Embryonic facial prominence (tissue), 1 donor: ENCODE data around the gene SLC37A1.

ENCODE experiments used
- DNase-seq: peaks from one replicate; pipeline ENCODE4 v3.0.0-alpha.2; 2016; ENCODE audit errors: extremely low spot score

The SLC37A1 gene

DNA sequence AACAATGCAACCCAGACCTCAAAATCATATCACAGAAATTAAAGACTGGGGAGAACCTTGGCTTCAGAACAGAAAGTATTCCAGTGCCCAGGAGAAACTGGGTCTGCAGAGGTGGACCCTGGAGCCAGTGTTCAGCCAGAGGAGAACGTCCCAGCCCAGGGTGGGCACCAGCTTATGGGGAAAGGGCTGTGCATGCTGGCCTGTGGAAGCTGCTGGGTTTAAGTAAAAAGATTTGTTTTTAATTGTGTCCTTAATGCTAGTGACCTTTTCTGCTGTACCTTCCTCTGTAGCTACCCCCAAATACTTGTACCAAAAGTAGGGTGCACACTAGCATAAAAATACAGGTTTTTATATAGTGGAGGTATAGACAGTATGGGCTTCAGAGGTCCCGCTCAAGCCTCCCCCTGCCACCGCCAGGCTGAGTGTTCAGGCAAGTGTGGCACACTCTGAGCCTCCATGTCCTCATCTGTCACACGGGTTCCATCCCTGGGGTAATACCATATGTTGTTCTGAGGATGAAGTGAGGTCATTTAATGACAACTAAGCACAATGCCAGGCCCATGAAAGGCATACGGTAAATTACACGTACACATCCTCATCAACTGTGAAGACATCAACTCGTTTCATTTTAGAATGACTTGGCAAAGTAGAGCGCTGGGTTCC lies 47.0 kb downstream of the SLC37A1 start:
- no peak for DNase-seq

DNA sequence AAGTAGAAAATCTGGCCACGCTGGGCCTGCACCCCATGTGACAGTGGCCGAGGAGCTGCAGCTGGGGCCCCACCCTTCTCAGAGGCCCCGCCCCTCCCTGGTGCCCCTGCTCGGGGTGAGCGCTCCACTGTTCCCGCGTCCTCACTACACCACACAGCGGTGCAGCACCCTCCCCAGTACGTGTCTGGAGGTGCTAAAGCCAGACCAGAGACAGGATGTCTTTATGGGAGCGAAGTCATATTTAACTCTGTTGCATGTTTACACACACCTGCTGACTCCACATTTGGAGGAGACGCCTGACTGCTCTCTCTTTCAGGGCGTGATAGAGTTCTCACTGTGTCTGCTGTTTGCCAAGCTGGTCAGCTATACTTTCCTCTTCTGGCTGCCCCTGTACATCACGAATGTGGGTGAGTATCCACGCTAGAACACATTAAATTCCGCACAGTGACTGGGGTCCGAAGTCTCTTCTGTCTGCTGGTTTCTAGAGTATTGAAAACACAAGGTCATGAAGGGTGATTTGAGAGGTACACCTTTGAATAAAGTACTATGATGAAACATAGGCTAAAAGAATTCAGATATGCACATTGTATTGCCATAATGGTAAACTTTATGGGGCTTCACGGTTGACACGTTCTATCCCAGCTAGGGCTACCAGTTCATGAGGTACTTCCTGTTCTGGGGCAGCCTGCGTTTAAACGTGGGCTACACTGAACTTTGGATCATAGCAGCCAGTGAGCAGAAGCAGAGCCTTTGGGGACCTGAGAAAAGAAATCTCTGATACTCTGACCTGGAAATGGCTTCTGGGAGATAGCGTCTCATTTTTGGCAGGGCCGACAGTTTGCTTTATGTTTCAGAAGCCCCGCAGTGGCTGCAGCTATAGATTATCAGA lies 48.4 kb downstream of the SLC37A1 start:
- no peak for DNase-seq

- DNase-seq, result no peak
Measured at GRCh38 chr21:42562816-42563215, 49.2 kb downstream of the SLC37A1 start.

- DNase-seq, result no peak
Measured at GRCh38 chr21:42563261-42563660, 49.6 kb downstream of the SLC37A1 start.

GRCh38 chr21:42563686-42564085 lies 50.0 kb downstream of the SLC37A1 start:
- DNase-seq, result no peak

DNA sequence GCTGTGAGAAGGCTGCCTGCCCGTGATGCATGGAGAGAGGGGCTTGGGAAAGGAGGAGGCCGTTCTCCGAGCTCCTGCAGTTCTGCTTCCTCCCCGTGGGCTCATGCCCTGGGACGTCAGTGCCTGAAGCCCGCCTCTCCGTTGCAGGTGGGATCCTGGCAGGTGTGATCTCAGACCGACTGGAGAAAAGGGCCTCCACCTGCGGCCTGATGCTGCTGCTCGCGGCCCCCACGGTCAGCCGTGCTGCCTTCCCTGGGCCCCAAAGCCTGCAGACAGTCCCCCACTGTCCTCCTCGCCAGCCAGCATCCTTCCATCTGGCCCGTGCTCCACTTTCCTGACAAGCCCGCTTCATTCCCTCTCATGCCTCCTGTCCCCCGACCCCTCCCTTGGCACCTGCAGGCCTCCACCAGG lies 50.9 kb downstream of the SLC37A1 start:
- DNase-seq, result no peak

- DNase-seq, result no peak
Measured at GRCh38 chr21:42565206-42565810, 51.7 kb downstream of the SLC37A1 start.

DNA sequence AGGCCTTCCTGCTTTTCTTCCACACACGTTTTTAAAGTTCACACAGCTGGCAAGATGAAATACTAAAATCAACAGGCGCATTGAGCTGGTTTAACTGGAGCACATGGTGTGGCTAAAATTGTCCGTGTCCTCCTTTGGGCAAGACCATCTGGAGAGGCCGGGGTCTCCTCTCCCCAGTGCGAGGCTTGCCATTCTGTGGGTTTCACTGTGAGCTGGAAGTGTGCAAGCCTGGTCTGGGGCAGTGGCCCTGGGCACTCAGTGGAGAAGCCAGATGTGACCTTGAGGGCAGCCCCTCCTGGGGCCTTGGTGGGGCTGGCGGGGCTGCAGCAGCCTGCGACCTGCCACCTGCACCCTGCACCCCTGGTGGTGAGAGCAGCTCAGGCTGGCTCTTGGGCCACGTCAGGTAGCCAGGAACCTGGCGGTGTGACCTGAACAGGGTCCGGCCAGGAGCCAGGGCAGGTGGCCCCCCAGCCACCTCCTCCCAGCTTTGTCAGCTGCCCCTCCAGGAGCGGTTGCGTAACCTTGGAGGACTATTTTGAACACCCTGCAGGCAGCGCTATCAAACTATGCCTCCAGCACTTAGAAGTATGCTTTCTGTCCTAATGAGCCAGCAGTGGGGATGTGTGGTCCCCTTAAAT lies 52.4 kb downstream of the SLC37A1 start:
- DNase-seq, result no peak

DNA sequence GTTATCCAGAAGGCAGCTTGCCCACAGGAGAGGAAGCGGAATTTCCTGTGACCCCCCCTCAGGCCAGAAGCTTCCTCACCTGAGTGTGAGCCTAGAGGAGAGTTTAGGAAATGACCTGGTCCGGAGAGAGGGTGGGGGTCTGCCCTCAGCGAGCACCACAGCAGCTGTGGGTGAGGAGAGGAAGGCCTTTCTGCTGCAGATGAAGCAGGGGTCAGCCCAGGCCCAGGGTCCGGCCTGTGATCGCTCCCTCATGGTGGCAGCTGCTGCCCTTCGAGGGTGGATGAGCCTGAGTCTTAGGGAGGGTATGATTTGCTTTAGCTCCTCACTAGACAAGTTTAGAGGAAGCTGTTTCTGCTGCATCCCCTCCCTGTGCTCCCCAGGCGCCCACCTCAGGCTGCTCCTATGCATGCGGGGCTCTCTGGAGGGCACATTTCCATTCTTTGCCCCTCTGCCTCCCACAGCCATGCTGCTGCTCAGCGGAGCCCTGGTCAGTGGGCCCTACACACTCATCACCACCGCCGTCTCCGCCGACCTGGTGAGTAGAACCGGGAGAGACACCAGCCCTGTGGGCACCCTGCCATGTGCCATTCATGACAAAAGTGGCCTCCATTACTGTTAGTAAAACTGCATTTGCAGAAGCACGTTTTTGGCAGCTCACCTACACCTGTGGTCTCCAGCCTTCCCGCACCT lies 53.0 kb downstream of the SLC37A1 start:
- DNase-seq, result no peak

DNA sequence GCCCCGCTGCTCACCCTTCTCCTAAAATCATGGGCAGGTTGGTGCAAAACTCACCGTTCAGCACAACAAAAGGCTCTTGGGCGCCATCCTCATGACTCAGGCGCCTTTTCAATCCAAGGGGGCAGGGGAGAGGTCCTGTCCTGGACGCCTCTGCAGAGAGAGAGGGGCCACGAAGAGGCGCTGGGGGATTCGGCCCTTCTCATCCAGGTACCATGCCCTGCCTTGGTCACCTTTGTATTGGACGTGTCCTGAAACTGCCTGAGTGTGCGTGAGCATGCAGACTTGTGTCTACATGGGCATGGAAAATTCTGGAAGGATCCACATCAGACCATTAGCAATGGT lies 53.5 kb downstream of the SLC37A1 start:
- DNase-seq, result no peak

DNA sequence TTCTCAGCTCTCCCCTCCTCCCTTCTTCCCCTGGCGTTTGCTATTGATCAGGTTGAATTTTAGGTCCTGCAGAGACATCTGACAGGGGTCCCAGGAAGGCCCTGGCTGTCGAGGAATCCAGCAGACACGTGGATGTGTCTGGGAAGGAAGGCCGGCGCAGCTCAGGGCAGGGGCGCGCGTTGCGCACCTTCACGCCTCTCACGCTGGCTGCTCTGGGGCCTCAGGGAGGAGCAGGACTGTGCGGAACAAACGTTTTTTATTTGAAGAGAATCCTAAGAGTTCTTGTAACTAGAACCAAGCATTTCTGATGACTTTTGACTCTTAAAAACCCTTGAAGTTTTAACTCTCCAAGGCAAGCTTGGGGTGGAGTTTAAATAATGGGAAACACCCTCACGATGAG lies 54.2 kb downstream of the SLC37A1 start:
- no peak for DNase-seq

GRCh38 chr21:42568376-42568775 lies 54.7 kb downstream of the SLC37A1 start:
- DNase-seq, result no peak

- no peak for DNase-seq
Measured at GRCh38 chr21:42568866-42569731, 55.4 kb downstream of the SLC37A1 start.

DNA sequence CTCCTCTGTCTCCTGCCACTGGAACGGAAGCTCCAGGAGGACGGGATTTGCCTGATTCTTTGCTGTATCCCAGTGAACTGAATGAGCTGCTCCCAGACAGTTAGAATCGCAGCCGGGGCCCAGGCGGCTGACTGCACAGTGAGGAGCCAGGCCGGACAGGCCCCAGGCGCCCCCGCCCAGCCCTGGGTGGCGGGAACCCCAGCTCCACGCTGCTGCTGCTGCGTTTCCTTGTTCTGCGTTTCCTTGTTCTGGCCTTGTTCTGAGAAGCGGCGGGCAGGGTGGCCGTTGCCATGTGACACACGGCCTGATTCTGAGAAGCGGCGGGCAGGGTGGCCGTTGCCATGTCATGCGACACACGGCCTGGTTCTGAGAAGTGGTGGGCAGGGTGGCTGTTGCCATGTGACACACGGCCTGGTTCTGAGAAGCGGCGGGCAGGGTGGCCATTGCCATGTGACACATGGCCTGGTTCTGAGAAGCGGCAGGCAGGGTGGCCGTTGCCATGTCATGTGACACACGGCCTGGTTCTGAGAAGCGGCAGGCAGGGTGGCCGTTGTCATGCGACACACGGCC lies 56.2 kb downstream of the SLC37A1 start:
- DNase-seq, result no peak

GRCh38 chr21:42570362-42570761 lies 56.7 kb downstream of the SLC37A1 start:
- no peak for DNase-seq

GRCh38 chr21:42570841-42571387 lies 57.3 kb downstream of the SLC37A1 start:
- no peak for DNase-seq

DNA sequence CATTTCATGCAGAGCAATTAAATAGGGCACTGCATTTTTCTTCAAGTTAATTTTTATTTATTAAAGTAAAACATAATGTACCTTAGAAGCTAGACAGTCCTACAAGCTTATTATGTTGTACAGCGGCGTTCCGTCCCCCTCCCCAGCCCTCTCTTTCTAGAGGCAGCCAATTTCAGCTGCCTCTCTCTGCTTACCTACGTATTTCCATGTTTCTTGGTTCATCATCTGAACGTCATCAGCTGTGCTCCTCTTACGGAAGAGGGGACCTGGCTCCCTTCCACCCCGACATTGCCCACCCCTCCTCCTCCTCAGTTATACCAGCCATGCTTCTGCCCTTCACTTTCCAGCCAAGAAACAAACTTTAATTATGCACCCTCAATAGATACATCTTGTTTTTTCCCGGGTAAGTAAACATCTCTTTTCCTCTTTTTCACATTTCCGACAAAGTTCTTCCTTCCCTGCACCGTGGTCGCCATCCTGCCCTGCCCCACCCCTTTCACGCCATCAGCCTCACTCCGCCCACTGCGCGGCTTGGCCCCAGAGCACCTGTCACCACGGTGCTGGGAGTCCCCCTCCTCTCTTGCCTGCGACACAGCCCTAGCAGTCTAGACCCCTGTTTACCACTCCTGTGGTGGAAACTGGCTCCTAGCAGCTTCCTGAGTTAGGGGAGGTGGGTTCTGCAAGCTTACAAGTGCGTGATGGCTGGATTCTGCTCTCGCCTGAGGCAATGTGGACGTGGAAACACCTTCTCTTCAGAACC lies 57.9 kb downstream of the SLC37A1 start:
- DNase-seq, result no peak

DNA sequence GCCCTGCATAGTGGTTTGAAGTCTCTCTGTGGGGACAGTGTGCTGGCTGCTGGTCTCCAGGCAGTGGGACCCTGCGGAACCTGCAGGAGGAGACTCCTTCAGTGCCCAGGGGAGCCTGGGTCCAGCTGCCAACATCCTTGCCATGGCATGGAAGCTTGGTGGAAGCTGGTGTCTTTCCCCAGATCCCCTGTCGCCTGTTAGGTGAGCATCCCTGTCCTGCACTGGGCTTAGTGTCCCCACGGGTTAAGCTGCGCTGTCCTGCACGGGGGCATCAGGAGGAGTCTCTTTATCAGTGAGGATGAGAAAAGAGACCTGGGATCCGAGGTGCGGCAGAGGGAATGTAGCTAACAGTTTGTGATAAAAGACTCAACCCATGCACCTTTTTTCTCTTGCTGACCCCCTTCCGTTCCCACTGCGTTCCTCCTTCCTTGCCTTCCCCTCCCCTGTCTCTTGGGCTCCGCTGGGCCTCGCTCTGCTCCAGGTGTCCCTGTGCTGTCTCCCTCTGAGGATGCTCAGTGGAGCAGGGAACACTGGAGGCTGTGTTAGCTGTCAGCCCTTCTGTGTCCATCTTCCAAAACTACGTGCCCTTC lies 59.3 kb downstream of the SLC37A1 start:
- DNase-seq, result no peak
